HFF-Myc (cell line): ENCODE results near the gene TMC8.
"Not testable (repeated sequence)": the region's sequence is repeated elsewhere in the genome, so short reads cannot be mapped to it uniquely, and the experiment has no call there.

ENCODE experiments used
- DNase-seq: peaks from one replicate; pipeline ENCODE4 v3.0.0-alpha.2; 2011; ENCODE audit warnings: low read depth; ENCODE audit errors: extremely low read depth
- H3K4me3 ChIP-seq: replicated peaks from 2 replicates; pipeline ENCODE4 v1.5.1; 2011; ENCODE audit warnings: low read depth, mild to moderate bottlenecking, control low read depth, low read length
- CTCF ChIP-seq: IDR thresholded peaks from 2 replicates; pipeline ENCODE4 v1.5.1; 2012; ENCODE audit warnings: mild to moderate bottlenecking, low read depth, low read length, control low read depth; ENCODE audit errors: missing control alignments

Gene TMC8

GRCh38 chr17:78130437-78131101, at the start of gene TMC8:
TSS of gene TMC8 (plus strand) at chr17:78130771. CDS start at chr17:78131589, 818 bp downstream.
- DNase-seq = no peak
- no peak within 1 kb of the TSS for H3K4me3 ChIP-seq
- no peak for TF ChIP-seq CTCF

- no peak for DNase-seq
- TF ChIP-seq CTCF = no peak
Measured at GRCh38 chr17:78081551-78081950, 49.0 kb upstream of the TMC8 start.

GRCh38 chr17:78082355-78082872, 48.2 kb upstream of the TMC8 start:
- DNase-seq, H3K4me3 ChIP-seq: not testable (repeated sequence)

More at GRCh38 chr17:78081551-78081950, 49.0 kb upstream of the TMC8 start:
- H3K4me3 ChIP-seq = no peak overlapping the region

- TF ChIP-seq CTCF = no peak
- DNase-seq = no peak
- no peak overlapping the region for H3K4me3 ChIP-seq
Measured at GRCh38 chr17:78082988-78083387, 47.6 kb upstream of the TMC8 start.

- no peak for TF ChIP-seq CTCF
- no peak overlapping the region for H3K4me3 ChIP-seq
- no peak for DNase-seq
Measured at GRCh38 chr17:78086740-78087139, 43.8 kb upstream of the TMC8 start.

GRCh38 chr17:78088529-78088928, 42.0 kb upstream of the TMC8 start:
- TF ChIP-seq CTCF = no peak
- DNase-seq = no peak
- H3K4me3 ChIP-seq = no peak overlapping the region

GRCh38 chr17:78089576-78090281, 40.8 kb upstream of the TMC8 start:
- H3K4me3 ChIP-seq = no peak overlapping the region
- no peak for TF ChIP-seq CTCF
- DNase-seq = no peak
